GM12892 (cell line): ENCODE results near the gene TMEM51.

Experiments used
- POLR2A ChIP-seq: IDR thresholded peaks from 2 replicates; pipeline ENCODE4 v1.6.1; 2011; ENCODE audit warnings: low read depth, low read length, control low read depth
- POLR2AphosphoS5 ChIP-seq: IDR thresholded peaks from 2 replicates; pipeline ENCODE4 v1.6.1; 2011; ENCODE audit warnings: low read depth, low read length, control low read depth
- TAF1 ChIP-seq: IDR thresholded peaks from 2 replicates; pipeline ENCODE4 v1.6.1; 2011; ENCODE audit warnings: low read depth, mild to moderate bottlenecking, control low read depth, low read length, borderline replicate concordance

DNA sequence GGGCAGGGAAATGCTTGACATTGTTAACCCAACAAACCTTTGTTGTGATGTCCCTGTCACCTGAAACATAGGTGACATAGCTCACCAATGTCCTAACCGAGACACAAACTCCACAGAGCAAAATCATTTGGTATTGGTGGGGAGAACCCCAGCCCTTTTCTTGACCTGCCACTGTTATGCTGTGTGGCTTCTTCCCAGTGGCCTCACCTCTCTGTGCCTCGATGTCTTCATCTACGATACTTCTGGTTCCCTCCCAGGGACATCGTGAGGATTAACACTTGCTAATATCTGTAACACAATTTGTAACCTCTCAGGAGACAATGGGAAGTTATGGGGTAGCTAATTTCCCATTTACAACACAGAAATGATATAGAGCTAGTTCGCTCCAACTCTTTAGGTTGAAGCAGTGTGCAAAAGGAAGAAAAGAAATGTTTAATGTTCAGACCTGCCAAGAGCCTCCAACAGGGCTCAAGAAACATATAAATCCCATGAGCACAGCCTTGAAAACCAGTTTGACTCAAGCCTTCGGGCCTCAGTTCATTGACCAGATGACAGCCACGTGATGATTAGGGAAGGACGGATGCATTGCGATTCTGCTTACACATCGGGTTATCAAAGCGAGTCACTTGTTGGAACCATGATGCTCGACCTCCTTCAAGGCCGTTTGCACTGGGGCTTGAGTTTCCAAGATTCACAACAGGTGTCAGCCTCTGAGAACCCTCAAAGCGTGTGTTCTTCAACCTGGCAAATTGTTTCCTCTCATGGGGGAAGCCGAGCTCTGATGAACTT, 37.8 kb upstream of the TMEM51 start:
- no peak for TF ChIP-seq POLR2A
- TF ChIP-seq POLR2AphosphoS5: no peak
- TF ChIP-seq TAF1: no peak
